Hepatocyte (in vitro differentiated cells): Measurements from ENCODE around the gene AEBP1. TPM values are rescaled to one million over a fixed set of nuclear protein-coding genes. Genes with fewer than 3 reads are reported as not detected.

ENCODE experiments used
- DNase-seq: peaks from one replicate; pipeline ENCODE4 v3.0.0-alpha.2; 2016; ENCODE audit warnings: low spot score
- H2AFZ ChIP-seq: fragments of 200-600 bp; sonication (generic); 2 replicates; pipeline ENCODE4 v1.6.0; 2016; ENCODE audit warnings: antibody characterized with exemption, mild to moderate bottlenecking
- H3K27ac ChIP-seq: fragments of 200-600 bp; sonication (generic); 2 replicates; pipeline ENCODE4 v1.5.1; 2016; ENCODE audit warnings: mild to moderate bottlenecking
- H3K27me3 ChIP-seq: fragments of 200-600 bp; sonication (generic); 2 replicates; pipeline ENCODE4 v1.6.1; 2016
- H3K36me3 ChIP-seq: fragments of 200-600 bp; sonication (generic); replicated peaks from 2 replicates; pipeline ENCODE4 v1.5.1; 2016; ENCODE audit warnings: low read depth; ENCODE audit not compliant: insufficient read depth
- H3K4me1 ChIP-seq: fragments of 200-600 bp; sonication (generic); 2 replicates; pipeline ENCODE4 v1.5.1; 2016; ENCODE audit warnings: mild to moderate bottlenecking, moderate library complexity; ENCODE audit not compliant: insufficient read depth
- H3K4me2 ChIP-seq: fragments of 200-600 bp; sonication (generic); 2 replicates; pipeline ENCODE4 v1.6.0; 2016
- H3K4me3 ChIP-seq: fragments of 200-600 bp; sonication (generic); 2 replicates; pipeline ENCODE4 v1.5.1; 2016; ENCODE audit warnings: mild to moderate bottlenecking
- H3K79me2 ChIP-seq: fragments of 200-600 bp; sonication (generic); 2 replicates; pipeline ENCODE4 v1.6.0; 2017; ENCODE audit warnings: mild to moderate bottlenecking
- H3K9me2 ChIP-seq: fragments of 200-600 bp; sonication (generic); replicated peaks from 2 replicates; pipeline ENCODE4 v1.6.0; 2017; ENCODE audit warnings: mild to moderate bottlenecking; ENCODE audit not compliant: insufficient read depth
- H3K9me3 ChIP-seq: fragments of 200-600 bp; sonication (generic); 2 replicates; pipeline ENCODE4 v1.5.1; 2016; ENCODE audit warnings: low read depth, mild to moderate bottlenecking
- H4K20me1 ChIP-seq: fragments of 200-600 bp; sonication (generic); 2 replicates; pipeline ENCODE4 v1.6.0; 2016; ENCODE audit warnings: mild to moderate bottlenecking; ENCODE audit not compliant: insufficient read depth, poor library complexity, severe bottlenecking
- EZH2 ChIP-seq: fragments of 200-600 bp; sonication (generic); IDR thresholded peaks from 2 replicates; pipeline ENCODE4 v1.6.1; 2016; ENCODE audit warnings: antibody characterized with exemption, mild to moderate bottlenecking, borderline replicate concordance
- EZH2phosphoT487 ChIP-seq: fragments of 200-600 bp; sonication (generic); IDR thresholded peaks from one replicate; pipeline ENCODE4 v1.6.1; 2018; ENCODE audit warnings: antibody characterized with exemption, mild to moderate bottlenecking, low read depth, moderate library complexity; ENCODE audit not compliant: unreplicated experiment, severe bottlenecking
- WGBS: methylation state at CpG from one replicate; pipeline ENCODE4 v1.1.6; 2016; ENCODE audit warnings: low lambda C conversion rate; ENCODE audit errors: missing lambda C conversion rate; 5-methylcytosine and 5-hydroxymethylcytosine counted together
- polyA plus RNA-seq: library from polyadenylated mRNA; unstranded; fragments of >200 nt; fragmentation: Nextera tagmentation; extraction: Ambion mirVana; gene quantifications from 2 replicates; pipeline ENCODE4 v1.2.1, GENCODE V29; 2016
- total RNA-seq: library from RNA; depleted of rRNA; stranded (reverse); fragments of >200 nt; gene quantifications from 2 replicates; pipeline ENCODE4 v1.2.3, GENCODE V29; 2014
- TF ChIP-seq, protein P1 (sequence below): fragments of 200-600 bp; sonication (generic); IDR thresholded peaks from 2 replicates; pipeline ENCODE4 v1.5.1; 2016; ENCODE audit warnings: antibody characterized with exemption, mild to moderate bottlenecking; ENCODE audit not compliant: poor library complexity

AEBP1 gene
- total and polyA plus RNA-seq, 2 experiments from 2014 or later = 26.7 to 108 TPM

DNA sequence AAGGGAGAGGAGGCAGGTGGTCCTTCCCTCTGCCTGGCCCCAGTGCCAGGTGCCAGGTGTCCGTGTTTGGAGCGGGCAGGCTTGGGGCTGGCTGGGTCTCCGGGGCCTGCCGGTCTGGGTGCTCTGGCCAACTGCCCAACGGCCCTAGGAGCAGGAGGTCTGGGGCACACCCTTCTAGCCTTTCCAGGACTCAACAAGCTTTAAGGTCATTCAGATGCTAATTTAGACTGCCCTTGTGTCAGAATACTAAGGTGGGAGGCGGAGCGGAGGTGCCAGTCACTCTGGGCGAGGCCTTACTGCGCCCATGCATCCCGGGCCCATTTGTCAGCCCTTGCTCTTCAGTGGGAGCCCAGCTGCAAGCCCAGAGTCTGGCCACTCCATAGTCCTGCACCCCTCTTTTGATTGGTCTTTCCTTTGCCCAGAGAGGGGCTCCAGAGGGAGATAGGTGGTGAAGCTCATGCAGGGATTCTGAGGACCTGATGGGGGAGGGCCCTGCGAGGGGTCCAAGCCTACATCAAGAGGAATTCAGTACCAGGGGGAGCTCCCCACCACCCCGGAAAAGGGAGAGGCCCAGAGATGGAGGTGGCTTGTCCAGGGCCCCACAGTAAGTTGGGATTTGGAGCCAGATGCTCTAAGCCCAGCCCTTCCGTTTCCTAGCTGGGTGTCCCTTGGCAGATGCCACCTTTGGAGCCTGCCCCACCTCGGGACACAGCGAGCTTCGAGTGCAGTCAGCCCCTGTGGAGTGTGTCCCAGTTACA, 40.1 kb upstream of the AEBP1 start:
- Histone ChIP-seq H3K27ac (no peak overlapping the region), H3K9me3 (no peaks in the 10 kb centered on the region), H3K79me2 (no peaks in the 10 kb centered on the region), H4K20me1 (no peaks in the 10 kb centered on the region), H3K9me2 (no peaks in the 10 kb centered on the region), H3K4me3 (no peak overlapping the region), H3K36me3 (no peaks in the 10 kb centered on the region), H2AFZ (no peak overlapping the region), H3K4me2 (no peak overlapping the region), H3K4me1 (no peaks in the 10 kb centered on the region), H3K27me3 (no peaks in the 10 kb centered on the region)
- WGBS = 45% methylated on average over 16 of the region's 16 CpGs
- TF ChIP-seq, protein P1, sequence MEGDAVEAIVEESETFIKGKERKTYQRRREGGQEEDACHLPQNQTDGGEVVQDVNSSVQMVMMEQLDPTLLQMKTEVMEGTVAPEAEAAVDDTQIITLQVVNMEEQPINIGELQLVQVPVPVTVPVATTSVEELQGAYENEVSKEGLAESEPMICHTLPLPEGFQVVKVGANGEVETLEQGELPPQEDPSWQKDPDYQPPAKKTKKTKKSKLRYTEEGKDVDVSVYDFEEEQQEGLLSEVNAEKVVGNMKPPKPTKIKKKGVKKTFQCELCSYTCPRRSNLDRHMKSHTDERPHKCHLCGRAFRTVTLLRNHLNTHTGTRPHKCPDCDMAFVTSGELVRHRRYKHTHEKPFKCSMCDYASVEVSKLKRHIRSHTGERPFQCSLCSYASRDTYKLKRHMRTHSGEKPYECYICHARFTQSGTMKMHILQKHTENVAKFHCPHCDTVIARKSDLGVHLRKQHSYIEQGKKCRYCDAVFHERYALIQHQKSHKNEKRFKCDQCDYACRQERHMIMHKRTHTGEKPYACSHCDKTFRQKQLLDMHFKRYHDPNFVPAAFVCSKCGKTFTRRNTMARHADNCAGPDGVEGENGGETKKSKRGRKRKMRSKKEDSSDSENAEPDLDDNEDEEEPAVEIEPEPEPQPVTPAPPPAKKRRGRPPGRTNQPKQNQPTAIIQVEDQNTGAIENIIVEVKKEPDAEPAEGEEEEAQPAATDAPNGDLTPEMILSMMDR = no peak
- no peak for TF ChIP-seq EZH2
- no peak for TF ChIP-seq EZH2phosphoT487
- DNase-seq = no peak

DNA sequence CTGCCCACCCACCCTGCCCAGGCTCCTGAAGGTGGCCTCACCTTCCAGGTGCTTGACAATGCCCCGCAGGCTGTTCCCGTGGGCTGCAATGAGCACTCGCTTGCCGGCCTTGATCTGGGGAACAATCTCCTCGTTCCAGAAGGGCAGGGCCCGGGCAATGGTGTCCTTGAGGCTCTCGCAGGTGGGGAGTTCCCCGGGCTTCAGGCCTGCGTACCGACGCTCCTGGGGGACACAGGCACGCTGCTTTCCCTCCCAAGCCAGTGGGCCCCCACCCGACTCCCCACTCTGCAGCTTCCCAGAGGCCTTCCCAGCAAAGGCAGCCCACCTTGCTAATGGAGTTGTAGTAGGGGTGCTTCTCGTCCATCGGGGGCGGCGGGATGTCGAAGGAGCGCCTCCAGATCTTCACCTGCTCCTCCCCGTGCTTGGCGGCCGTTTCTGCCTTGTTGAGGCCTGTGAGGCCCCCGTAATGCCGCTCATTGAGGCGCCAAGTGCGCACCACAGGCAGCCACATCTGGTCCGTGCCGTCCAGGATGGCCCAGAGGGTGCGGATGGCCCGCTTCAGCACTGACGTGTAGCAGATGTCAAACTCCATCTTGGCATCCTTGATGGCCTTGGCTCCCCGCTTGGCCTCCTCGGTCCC, 39.2 kb upstream of the AEBP1 start:
- TF ChIP-seq, protein P1 = no peak
- TF ChIP-seq EZH2 (no peak), EZH2phosphoT487 (no peak)

DNA sequence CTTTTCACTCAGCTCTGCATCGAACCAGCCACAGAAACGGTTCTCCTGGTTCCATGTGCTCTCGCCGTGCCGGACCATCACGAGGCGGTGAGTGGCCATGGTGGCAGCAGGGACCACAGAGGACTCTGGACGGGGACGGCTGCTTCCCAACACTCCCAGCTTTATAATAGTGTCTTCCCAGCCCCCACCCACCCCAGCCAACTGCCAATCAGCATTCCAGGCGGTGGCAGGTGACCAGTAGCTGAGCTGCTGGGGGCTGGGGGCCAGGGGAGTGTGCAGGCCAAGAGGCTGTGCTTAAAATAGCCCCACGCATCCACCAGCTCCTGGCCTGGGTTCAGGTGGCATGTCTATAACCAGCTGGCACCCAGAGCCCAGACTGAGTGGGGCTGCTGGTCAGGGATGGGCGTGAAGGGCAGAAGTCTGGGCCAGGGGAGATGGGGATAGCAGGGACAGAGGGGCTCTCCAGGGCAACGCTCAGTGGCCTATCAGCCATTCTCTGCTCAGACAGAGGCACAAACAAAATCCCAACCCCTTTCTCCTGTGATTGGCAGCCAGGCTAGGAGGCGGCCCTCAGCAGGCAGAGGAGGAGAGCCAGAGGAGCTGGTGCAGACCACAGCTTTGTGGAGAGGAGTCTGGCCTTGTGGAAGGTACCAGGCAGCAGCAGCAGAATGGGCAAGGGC, 38.6 kb upstream of the AEBP1 start, which contains the start of gene PGAM2:
TSS of gene PGAM2 (minus strand) at position 137 of the 680 bp plus-strand sequence. CDS start at position 99, 38 bp downstream.
- WGBS = 32% methylated on average over 9 of the region's 14 CpGs
- no peak for TF ChIP-seq EZH2
- no peak within 1 kb of the TSS for H2AFZ ChIP-seq
- no peaks in the 10 kb centered on the region for H4K20me1 ChIP-seq
- no peaks in the 10 kb centered on the region for H3K4me1 ChIP-seq
- no peaks in the 10 kb centered on the region for H3K36me3 ChIP-seq
- H3K9me2 ChIP-seq = no peaks in the 10 kb centered on the region
- no peaks in the 10 kb centered on the region for H3K79me2 ChIP-seq
- DNase-seq = no peak
- H3K4me2 ChIP-seq = no peak within 1 kb of the TSS
- H3K9me3 ChIP-seq = no peaks in the 10 kb centered on the region
- H3K4me3 ChIP-seq = no peak within 1 kb of the TSS
- no peaks in the 10 kb centered on the region for H3K27me3 ChIP-seq
- H3K27ac ChIP-seq = no peak within 1 kb of the TSS

More for the DNA sequence above, 39.2 kb upstream of the AEBP1 start:
- DNase-seq = no peak
- H3K4me3 ChIP-seq = no peak overlapping the region
- H3K4me2 ChIP-seq = no peak overlapping the region
- no peaks in the 10 kb centered on the region for H3K4me1 ChIP-seq
- no peak overlapping the region for H2AFZ ChIP-seq
- H3K36me3 ChIP-seq = no peaks in the 10 kb centered on the region
- 71% methylated on average over 27 of the region's 33 CpGs for WGBS
- no peaks in the 10 kb centered on the region for H3K79me2 ChIP-seq
- no peaks in the 10 kb centered on the region for H3K9me2 ChIP-seq
- H3K27me3 ChIP-seq = no peaks in the 10 kb centered on the region
- H4K20me1 ChIP-seq = no peaks in the 10 kb centered on the region
- H3K27ac ChIP-seq = no peak overlapping the region
- H3K9me3 ChIP-seq = no peaks in the 10 kb centered on the region

DNA sequence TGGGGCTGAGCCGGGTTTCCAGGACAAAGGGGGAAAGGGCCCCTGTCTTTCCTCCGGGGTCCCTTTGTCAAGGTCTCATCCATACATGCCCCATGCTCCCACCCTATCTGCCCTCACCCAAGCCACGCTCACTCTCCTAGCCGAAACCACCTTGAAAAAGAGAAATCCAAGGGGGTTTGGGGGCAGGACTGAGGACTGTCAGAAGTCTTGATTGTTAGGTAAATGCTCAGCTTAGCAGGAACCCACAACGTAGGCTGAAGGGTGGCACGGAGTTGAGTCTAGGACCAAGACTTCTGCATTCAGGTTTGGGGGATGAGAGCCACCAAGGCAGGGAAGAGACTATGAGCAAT, 38.1 kb upstream of the AEBP1 start:
- Histone ChIP-seq H4K20me1 (no peaks in the 10 kb centered on the region), H3K36me3 (no peaks in the 10 kb centered on the region), H3K27me3 (no peaks in the 10 kb centered on the region), H3K4me1 (no peaks in the 10 kb centered on the region), H3K79me2 (no peaks in the 10 kb centered on the region), H3K4me2 (no peak overlapping the region), H2AFZ (no peak overlapping the region), H3K9me2 (no peaks in the 10 kb centered on the region), H3K9me3 (no peaks in the 10 kb centered on the region), H3K4me3 (no peak overlapping the region), H3K27ac (no peak overlapping the region)
- no peak for DNase-seq
- TF ChIP-seq, protein P1 = no peak
- no peak for TF ChIP-seq EZH2phosphoT487
- TF ChIP-seq EZH2 = no peak
- 55% methylated on average over 6 of the region's 6 CpGs for WGBS
